ENCODE results near the gene ECE1. TPM values are rescaled to one million over a fixed set of nuclear protein-coding genes. Genes with fewer than 3 reads are reported as not detected.

Gene ECE1
- polyA plus RNA-seq, 3 donors: 43.4 to 46.6 (median 44.2) TPM

- no peak for DNase-seq (ENCODE audit: extremely low read depth in 1 of 11, low read depth in 9 of 11, low spot score in 4 of 11)
Observed at GRCh38 chr1:21314743-21315396, 24.6 kb upstream of the ECE1 start.

DNA sequence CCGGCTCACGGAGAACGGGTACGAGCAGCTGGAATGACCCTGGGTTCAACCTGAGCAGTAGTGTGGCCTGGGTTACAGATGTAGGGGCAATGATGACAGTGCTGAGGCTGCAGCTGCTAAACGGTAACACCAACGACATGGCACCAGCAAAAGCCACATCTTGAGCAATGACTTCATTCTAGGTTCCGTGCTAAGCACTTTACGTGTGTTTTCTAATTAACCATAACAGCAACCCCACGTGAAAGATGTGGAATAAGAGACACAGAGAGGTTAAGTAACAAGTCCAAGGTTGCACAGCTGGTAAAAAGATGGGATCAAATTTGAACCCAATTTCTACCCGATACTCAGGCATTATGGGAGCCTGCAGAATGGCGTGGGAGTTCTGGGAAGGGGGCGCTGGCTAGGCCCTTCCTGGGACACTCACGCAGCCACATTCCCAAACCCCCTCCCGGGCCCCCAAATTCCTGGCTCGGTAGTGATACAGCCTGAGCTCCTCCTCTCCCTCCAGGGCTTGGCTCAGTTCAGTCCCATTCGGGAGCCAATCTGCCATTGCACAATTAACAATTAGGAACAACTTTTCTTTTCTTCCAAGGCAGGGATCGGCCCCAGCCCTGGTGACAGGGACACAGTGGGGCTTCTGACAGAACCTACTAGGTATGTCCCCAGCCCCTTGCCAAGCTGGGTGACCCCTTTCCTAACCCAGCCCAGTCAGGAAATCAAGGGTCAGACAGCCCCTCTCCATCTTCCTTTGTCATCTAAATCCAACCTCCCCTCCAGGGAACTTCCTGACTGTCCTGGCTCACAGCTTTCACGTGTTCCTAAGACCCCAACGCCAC, 23.8 kb upstream of the ECE1 start:
- DNase-seq (ENCODE audit: extremely low read depth in 1 of 11, low read depth in 9 of 11, low spot score in 4 of 11): no peak

DNA sequence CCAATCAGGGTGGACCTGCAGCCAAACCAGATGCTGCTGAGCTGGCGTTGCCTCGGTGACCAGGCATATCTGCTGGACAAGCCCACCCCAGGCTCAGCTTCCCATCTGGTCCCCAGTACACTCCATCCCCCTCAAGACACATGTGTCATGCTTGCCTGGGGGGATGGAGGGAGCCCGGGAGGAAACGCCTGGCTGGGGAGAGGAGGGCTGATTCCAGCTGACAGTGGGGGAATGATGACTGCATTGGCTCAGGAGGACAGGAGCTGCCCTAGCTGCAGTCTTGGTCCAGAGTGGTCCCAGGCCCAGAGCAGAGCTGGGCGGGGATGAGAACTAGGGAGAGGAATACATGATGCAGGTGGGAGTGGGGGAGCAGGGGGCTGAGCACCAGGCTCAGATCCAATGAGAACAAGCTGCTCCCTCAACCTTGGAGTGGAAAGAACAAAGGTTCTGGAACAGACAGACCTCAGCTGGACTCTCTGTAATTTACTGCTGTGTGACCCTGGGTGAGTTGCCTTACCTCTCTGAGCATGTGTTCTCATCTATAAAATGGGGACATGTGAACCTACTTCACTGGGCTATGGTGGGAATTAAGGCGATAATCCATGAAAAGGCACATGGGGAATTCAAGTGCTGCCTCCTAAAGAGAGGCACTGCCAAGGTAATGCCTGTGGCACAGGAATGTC, 23.1 kb upstream of the ECE1 start:
- no peak for DNase-seq (ENCODE audit: extremely low read depth in 1 of 11, low read depth in 9 of 11, low spot score in 4 of 11)

DNA sequence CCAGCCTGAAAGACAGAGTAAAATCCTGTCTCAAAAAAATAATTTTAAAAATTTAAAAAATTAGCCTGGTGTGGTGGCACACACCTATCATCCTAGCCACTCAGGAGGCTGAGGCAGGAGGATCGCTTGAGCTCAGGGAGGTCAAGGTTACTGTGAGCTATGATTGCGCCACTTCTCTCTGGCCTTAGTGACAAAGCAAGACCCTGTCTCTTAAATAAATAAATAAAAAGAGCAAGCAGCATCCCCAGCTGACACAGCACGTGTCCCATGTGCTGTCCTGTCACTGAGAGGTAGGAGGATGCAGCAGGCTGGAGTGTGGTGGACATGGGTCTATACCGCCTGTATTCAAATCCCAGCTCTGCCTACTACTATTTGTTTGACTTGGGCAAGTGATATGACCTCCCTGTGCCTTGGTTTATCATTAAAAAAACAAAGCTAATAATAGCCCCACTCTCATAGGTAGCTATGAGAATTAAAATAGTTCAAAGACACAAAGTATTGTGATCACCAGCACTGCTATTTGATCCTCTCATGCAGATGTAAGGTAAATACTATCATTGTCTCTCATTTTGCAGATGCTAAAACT, 22.2 kb upstream of the ECE1 start:
- DNase-seq (ENCODE audit: extremely low read depth in 1 of 11, low read depth in 9 of 11, low spot score in 4 of 11): no peak

DNA sequence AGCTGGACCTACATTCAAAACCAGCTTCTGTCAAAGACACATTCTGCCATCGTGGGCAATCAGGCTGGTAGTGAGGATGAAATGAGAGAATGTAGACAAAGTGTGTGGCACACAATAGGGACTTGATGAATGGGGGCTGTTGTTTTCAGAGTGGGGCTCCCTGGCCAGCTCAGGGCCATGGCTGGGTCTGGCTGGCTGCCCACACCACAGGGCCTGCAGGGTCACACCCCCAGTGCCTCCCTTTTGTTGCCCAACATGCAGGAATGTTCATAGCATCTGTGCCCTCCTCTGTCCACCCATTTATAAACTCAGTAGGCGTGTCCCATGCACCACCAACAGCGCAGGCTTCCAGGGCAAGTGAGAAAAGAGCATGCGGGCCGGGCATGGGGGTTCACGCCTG, 20.8 kb upstream of the ECE1 start:
- DNase-seq (ENCODE audit: extremely low read depth in 1 of 11, low read depth in 9 of 11, low spot score in 4 of 11): no peak

DNA sequence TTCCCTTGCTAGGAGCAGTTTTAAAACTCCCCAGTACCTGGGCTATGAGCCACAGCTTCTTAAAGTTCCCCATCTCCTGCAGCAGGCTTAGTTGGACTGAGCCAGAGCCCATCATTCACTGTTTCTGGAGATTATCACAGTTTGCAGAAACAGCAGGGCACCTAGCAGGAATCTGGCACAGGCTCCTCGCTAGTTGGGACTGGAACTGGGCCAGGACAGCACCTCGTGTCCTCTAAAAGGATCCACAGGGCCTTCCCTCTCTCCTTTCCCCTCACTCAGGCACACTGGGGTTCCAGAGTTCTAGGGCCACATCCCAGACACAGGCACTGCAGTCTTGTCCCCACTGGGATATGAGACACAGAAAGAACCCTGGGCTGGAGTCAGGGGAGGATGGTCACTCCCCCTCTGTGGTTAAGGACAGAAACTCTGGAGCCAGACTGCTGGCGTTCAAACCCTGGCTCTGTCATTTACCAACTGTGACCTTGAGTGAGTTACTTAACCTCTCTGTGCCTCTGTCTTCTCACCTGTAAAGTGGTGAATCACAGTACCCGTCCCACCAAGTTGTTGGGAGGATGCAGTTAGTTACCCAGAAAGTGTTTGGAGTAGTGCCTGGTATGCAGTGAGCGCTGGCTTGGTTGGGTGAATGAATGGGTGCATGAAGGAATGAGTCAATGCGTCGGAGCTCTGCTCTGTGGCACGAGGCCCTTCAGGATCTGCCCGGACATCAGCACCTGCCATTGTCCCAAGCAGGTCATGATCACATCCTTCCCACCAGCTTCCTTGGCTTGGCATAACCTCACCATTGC, 18.8 kb upstream of the ECE1 start:
- no peak for DNase-seq (ENCODE audit: extremely low read depth in 1 of 11, low read depth in 9 of 11, low spot score in 4 of 11)

DNA sequence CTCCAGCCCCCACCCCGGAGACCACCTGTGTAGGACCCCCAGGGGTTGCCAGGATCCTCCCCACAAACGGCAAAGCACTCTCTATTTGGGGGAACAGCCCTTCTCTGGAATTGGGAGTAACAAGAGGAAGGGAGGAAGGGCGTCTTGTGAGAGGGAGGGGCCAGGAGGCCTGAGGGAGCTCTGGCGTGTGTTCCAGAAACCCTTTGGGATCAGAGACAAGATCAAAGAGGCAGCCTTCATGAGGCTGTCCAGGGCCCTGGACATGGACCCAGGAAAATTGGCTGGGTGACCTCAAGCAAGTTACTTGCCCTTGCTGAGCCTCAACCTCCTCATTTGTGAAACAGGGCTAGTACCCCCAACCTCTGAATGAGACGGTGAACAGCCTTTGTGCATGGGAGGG, 18.1 kb upstream of the ECE1 start:
- DNase-seq (ENCODE audit: extremely low read depth in 1 of 11, low read depth in 9 of 11, low spot score in 4 of 11): no peak

- no peak for DNase-seq (ENCODE audit: extremely low read depth in 1 of 11, low read depth in 9 of 11, low spot score in 4 of 11)
Observed at GRCh38 chr1:21307663-21308305, 17.5 kb upstream of the ECE1 start.

DNA sequence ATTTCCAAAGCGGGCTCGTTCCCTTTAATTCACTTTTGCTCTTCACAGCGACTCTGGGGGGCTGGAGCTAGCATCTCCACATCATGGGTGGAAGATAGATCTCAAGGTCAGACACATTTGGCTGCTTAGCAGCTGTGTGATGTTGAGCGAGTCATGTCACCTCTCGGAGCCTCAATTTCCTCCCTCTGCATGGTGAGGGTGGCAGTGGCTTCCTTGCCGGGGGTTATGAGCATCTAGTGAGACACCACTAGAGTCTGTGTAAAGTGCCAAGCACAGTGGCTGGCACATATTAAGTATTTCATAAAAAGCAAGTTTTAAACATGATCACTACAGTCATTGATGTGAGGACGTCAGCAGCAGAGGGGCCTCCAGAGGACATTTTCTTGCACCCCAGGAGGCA, 16.9 kb upstream of the ECE1 start:
- no peak for DNase-seq (ENCODE audit: extremely low read depth in 1 of 11, low read depth in 9 of 11, low spot score in 4 of 11)

DNA sequence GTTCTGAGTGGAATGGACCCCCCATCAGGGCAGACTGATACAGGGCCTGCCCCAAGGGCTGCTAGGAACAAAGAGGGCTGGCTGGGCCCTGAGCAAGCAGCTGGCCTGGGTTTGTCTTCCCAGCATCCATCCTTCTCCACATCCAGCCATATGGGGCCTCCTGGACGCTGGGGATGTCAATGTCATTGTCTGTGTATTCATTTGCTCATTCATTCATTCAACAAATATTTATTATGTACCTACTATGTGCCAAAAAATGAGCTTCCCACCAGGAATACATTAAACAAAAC, 15.6 kb upstream of the ECE1 start:
- no peak for DNase-seq (ENCODE audit: extremely low read depth in 1 of 11, low read depth in 9 of 11, low spot score in 4 of 11)

DNA sequence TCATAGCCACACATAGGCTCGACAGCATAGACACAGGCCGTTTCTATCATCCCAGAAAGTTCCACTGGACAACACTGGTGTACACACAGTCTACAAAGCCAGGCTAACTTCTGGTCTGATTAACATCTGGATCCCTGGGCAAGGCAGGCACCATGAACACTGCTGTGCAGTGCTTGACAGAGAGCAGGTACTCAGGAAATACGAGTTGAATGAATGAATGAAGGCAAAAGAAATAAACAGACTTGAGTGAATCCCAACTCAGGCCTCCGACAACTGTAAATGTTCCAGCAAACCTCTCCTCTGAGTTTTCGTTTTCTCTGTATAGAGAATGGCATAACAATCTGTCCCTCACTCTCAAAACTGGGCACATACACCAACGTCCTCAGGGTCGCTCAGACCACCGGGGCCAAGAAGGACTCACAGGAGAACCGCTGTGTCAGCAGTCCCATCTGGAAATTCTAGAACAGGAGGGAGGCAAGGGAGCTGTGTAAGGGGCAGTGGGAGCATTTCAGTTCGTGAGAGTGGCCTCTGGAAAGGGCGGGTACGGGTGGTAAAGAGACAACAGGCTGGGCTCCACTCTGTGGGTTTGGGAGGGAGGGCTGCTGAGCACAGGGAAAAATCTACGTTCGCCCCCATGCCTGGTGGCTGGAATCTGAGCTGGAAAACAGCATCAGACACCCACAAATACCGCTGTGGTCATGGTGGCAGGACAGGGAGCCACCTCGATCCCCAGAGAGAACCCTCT, 15.1 kb upstream of the ECE1 start:
- DNase-seq (ENCODE audit: extremely low read depth in 1 of 11, low read depth in 9 of 11, low spot score in 4 of 11): no peak

DNA sequence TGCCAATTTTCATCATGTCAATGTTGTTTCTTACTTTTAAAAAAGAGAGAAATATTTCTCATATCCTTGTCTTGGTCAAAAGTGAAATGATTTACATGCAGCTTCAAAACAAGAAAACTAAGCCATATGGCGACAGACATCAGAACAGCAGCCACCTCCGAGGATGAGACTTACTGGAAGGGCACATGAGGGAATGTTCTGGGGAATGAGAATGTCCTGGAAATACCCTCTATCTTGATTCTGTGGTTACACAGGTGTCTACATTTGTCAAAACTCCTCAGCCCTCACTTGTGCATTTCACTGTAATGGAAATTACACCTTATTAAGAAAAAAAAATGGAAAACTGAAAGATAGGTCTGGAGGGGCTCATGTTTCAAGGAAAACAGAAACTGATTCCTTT, 14.2 kb upstream of the ECE1 start:
- DNase-seq (ENCODE audit: extremely low read depth in 1 of 11, low read depth in 9 of 11, low spot score in 4 of 11): no peak

DNA sequence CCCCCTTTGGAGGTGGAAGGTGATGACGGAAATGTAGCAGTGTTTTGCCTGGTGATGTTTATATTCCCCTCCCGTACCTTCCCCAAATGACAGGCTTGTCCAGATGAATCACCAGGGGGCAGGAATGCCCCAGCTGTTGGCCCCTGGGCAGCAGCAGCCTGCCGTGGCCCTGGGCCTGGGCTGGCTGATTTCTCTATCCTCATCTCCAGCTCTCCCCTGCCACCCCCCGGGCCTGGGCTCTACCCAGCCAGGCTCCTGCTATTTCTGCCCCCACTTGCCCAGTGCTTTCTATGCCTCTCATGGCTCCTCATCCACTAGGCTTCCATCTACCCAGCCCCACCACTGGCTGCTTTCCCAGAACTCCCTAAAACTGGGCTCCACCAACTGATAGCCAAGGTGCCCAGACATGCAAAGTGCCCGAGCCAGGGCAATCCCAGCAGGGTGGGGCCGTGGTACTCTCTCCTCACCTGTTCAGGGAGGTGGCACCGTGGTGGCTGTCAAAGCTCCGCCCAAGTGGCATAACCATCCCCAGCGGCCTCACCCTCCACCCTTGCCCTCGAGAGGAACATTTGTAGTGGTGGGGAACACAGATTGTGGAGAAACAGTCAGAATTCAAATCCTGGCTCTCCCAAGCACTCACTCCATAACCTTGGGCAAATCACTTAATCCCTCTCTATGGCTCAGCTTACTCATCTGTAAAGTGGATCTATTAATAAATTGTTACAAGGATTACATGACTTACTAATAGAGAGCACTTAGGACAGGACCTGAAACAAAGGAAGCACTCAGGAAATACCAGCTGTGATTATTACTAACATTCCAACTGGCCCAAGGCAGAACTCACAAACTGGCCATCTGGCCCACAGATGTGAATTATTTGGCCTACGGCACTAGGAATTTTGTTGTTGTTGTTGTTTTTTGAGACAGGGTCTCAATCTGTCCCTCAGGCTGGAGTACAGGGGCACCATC, 12.8 kb upstream of the ECE1 start:
- DNase-seq (ENCODE audit: extremely low read depth in 1 of 11, low read depth in 9 of 11, low spot score in 4 of 11): no peak

GRCh38 chr1:21301794-21302440, 11.7 kb upstream of the ECE1 start:
- no peak for DNase-seq (ENCODE audit: extremely low read depth in 1 of 11, low read depth in 9 of 11, low spot score in 4 of 11)

DNA sequence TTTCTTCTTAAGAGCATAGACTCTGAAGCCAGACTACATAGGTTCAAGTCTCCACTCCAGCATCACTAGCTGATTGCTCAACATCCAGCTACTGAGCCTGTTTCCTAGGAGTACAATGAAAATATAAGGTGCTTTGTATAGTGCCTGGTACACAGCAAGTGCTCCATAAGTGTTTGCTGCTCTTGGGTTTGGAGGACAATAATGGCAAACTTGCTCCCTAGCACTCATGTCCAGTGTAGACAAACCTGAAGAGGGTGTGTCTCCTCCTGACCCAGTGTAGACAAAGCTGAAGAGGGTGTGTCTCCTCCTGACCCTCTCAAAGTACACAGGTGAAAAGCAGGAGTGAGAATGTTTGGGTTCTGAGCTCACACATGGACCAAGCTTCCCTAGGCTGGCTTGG, 10.5 kb upstream of the ECE1 start:
- DNase-seq (ENCODE audit: extremely low read depth in 1 of 11, low read depth in 9 of 11, low spot score in 4 of 11): no peak

DNA sequence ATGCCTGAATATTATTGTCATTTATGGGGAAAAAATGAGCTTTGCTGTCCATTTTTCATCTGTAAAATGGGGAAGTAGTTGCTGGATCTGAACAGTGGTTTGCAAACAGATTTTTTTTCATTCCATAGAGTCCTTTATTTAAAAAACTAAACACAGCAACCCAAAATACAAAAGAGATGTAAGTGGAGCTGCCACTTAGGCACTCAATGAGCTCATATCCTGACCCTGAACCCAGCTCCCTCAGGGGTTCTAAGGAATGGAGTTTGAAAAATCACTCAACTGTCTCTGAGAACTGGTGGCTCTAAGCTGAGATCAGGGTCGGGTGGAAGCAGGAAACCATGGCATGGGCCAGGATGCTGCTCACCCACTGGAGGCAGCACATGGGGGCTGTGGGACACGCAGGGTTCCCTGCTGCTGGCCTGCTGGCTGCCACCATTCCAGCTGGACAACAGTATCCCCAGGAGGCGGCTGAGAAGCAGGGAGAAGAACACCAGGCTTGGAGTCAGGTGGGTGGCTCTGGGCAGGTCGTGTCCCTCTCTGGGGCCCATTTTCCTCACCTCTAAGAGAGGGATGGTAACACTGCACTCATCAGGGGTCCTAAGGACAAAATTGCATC, 9.6 kb upstream of the ECE1 start:
- no peak for DNase-seq (ENCODE audit: extremely low read depth in 1 of 11, low read depth in 9 of 11, low spot score in 4 of 11)
